Stimulated activated CD4-positive, alpha-beta T cell treated with anti-CD3 and anti-CD28 coated beads, Interleukin-4, amount 100 ng/mL, for 4 hours (primary cell): ENCODE data around the gene COL19A1.
"Not testable (repeated sequence)": the region's sequence is repeated elsewhere in the genome, so short reads cannot be mapped to it uniquely, and the experiment has no call there.

Experiments
- DNase-seq, 2 experiments: peaks; one replicate each; pipeline ENCODE4 v3.0.0-alpha.2; 2020

Gene COL19A1

GRCh38 chr6:69913361-69913760 is 47.0 kb downstream of the COL19A1 start:
- no peak for DNase-seq

DNA sequence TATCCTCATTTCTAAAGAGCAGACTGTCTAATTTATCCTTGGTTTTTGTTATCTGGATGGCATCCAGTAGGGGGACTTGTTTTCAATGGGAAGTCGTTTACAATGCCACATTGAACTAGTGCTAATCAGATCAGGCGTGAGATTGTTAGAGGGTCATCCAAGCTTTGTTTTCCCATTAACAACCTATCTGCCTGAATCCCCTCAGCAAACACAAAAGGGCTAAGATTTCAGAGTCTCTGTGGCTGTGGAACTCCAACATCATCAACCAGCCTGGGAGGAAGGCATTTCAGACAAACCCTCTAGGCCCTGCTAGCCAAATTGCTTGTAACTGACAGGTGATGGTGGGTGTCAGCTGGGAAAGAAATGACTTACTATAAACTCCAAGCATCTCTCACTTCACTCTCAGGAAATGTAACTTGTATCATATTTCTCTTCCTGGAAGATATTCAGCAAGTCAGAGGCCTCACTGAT is 47.7 kb downstream of the COL19A1 start:
- DNase-seq, result no peak

GRCh38 chr6:69915346-69915745 is 49.0 kb downstream of the COL19A1 start:
- no peak for DNase-seq

DNA sequence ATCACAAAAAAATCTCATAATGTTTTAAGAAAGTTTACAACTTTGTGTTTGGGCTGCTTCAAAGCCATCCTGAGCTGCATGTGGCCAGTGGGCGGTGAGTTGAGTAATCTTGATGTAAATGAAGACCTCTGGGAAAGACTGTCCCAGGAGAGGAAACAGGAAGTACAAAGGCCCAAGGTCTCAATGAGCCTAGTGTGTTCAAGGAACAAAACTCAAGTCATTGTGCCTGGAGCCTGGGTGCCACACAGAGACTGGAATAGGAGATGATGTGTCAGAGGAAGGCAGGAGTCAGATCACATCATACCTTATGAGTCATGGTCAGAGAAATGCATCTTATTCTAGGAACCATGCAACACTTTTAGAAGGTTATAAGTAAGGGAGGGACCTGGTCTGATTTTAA is 51.5 kb downstream of the COL19A1 start:
- DNase-seq, result no peak

DNA sequence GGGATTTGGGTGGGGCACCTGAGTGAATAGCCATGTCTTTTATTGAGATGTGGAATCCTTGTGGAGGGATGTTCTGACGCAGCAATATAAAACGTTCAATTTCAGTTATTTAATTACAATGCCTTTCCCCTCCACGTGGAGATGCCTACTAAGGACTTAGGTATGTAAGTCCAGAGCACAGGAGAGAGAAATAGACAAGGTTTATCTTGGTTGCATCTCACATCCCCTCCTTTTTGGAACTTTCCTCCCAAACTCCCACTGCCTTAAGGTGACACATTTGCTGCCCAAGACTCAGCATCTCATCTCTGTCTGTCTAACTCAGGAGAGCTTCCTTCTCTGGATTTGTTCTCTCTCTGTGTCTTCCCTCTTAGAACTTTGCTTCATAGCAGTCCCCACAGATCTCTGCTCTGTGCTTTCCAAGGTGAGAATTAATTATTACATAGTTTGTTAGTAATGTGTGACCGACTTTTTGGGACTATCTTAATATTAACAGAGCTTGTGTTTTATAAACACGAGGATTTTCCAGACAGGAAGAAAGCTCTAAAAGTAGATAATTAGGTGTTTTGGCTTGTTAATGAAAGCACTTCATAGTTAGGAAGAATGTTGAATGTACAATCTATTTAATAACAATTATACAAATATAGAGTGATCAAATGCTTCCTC is 52.6 kb downstream of the COL19A1 start:
- DNase-seq, result no peak

- DNase-seq, result not testable (repeated sequence)
Observed at GRCh38 chr6:69921066-69921465, 54.7 kb downstream of the COL19A1 start.

GRCh38 chr6:69921611-69922010 is 55.3 kb downstream of the COL19A1 start:
- not testable (repeated sequence) for DNase-seq

GRCh38 chr6:69926745-69927144 is 60.4 kb downstream of the COL19A1 start:
- no peak for DNase-seq

DNA sequence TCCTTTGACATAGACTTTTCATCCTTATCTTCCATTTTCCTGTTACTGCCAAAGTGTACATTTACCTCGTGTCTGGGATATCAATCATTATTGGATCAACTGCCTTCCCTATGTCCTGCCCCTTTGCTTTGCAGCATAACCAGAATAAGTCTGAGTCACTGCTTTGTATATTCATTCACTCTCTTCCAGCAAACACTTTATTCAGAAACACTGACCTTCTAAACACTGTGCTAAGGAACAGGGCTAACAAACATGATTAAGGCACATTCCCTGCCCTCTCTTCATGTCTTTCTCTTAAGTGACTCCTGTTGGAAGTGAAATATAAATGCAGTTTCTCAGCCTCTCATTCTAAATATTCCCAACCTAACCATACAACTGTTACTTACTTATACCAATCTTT is 66.9 kb downstream of the COL19A1 start:
- no peak for DNase-seq

DNA sequence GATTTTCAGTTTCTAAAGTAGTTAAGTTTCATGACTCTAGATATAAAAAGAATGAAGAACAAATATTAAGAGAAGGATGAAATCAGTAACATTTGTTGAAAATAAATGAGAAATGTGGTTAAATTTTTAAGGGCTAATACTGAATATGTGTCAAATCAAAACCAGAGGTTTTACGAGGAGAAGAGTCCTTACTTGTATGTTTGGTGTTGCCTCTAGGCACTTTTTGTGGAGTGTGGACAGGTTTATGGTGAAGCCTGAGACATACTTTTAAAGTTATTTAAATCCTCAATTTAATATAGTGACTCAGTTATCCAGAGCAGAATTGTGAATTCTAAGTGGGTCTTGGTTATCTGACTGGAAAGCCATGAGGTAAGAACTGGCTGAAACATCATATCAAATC is 68.7 kb downstream of the COL19A1 start:
- no peak for DNase-seq

DNA sequence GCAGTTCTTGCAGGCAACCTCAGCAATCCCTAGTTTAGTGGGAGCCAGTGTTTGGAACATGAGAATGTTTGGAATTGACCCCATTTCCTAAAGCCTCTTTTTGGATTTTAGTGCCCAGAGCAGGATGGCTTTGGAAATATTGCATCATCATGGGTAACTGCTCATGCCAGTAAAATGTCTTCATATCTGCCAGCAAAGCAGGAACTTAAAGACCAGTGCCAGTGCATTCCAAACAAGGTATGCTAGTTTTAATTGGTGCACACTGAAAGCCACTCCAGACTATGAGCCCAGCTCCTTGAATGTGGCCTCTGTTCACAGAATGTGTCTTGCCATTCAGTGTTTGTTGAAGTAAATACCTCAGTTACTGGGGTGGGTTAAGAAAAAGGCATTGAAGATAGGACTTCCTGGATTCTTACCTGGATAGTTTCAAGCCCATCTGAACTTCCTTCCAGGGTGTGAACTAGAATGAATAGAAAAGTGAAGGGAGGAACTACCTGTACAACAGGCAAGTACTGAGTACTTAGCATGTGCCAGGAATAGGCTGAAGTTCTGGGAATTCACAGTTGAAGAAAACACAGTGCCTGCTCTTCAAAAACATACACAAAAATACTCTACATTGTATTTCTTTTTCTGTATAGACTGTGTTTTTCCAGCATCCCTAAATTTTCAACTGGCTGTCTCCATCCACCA is 70.5 kb downstream of the COL19A1 start:
- no peak for DNase-seq

DNA sequence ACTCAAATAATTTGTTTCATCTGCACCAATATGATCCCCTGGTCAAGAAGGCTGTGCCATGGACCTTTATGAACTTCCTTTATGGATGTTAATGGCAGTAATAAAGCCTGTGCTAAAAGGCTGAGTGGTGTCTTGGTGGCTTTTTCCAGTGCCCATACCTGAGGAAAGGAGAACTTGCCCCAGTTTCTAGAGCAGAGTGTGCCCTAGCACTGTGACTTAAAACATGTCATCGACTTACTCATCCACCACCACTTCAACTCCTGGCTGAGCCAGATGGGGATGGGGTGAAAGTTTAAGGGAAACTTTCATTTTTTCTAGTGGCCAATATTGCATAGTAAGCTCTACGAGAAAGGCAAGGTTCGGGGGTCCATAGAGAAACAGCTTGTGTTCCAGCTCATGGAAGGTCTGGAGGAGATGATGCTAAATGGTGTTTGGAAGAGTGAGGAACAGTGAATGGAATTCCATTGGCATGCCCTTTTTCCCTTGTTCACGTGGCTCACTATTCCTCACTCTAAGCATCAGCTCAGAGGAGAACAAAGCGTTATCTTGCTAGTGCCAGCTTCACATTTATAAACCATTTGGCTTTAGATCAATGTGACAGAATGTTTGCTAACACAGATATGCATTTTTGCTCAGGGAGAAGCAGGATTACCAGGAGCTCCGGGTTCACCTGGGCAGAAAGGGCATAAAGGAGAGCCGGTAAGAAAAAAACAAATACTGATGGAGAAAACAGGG is 71.2 kb downstream of the COL19A1 start:
- DNase-seq, result no peak

DNA sequence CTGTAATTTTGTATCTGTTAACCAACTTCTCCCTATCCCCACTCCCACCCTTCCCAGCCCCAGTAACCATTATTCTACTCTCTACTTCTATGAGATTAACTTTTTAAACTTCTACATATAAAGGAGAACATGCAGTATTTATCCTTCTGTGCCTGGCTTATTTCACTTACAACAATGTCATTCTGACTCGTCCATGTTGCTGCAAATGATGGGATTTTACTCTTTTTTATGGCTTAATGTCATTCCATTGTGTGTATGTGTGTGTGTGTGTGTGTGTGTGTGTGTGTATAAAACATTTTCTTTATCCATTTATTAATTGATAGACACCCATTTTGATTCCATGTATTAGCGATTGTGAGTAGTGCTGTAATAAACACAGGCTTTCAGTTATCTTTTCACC is 76.1 kb downstream of the COL19A1 start:
- no peak for DNase-seq

DNA sequence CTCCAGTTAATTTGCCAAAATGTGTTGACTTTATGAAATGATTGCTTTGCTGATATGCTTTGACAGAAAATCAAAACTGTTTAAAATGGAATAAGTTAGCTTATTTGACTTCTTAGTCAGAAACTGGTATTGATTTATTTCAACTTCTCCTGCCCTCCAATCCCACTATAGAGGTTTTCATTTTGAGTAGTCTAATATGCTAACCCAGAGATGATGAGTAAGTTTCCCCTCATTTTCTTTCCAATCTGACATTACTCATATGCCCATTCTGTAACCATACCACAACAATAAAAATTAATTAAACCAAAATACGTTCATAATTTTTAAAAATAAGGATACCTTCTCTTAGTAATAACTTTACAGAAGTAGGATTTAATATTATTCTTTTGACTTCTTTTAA is 78.8 kb downstream of the COL19A1 start:
- no peak for DNase-seq

DNA sequence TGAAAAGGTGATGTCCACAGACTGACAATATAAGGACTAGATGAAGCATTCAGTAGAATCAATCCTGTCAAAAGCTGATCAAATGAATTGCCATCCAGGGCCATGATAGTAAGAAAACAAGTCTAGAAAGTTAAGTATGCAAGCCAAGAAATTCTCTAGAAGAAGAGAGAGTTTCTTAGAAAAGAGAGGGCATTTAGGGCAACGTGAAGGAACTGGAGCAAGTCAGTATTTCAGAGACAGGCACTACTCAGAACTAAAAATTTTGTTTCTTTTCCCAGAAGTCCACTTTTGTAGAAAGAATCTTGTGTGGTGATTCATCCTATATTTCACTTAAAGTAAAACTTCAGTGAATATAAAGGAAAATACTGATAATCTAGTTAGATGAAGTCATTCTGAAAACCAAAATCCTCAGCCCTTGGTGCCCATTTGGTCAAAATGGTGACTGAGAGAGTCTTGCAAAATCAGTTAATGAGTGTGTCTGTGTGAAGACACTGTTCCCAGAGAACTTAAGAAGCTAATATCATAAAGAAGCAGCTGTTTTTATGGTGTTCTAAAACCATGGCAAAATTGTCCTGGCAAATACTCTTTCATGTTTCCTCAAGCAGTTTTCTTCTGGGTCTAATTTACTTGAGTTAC is 82.2 kb downstream of the COL19A1 start:
- DNase-seq, result no peak

- DNase-seq, result no peak
Observed at GRCh38 chr6:69953491-69953890, 87.1 kb downstream of the COL19A1 start.

DNA sequence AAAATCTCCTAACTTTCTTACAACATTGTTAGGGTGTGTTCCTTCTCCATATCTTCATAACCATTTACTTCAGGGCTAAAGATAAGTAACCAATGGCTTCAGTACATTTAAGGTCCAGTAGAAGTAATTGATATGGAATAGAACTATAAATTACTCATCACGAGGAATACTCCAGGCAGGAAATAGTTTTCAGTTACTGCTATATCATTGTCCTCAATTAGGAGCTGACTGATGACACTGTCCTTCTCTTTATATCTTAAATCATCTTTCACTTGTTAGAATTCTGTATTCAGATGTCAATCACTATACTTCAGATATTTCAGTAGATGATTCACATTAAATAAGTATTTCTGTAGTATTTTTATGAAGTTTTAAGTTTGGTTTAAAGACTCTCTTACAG is 88.4 kb downstream of the COL19A1 start:
- DNase-seq, result no peak

DNA sequence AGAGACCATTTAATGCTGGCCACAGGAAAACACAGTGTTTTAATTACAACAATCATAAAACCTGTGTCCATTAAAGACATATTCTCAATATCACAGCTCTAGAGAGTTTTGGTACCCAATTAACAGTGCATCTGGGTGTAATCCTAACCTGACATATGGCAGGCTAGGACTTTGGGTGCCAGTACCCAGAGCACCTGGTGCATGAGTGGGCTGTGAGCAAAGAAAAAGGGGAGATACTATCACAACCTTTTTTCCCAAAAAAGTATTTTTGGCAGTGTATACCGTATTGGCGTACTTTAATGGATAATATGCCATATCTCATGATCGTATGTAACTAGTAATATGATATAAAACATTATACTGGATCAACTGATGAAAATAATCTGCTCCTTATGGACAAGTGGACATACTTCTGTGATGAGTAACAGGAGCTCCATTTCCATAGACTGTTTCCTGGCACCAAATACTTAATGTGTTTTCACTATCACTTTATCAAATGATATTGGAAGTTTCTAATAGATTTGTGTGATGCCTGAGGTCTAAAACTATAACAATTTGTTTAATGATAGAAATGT is 91.7 kb downstream of the COL19A1 start:
- DNase-seq, result no peak

DNA sequence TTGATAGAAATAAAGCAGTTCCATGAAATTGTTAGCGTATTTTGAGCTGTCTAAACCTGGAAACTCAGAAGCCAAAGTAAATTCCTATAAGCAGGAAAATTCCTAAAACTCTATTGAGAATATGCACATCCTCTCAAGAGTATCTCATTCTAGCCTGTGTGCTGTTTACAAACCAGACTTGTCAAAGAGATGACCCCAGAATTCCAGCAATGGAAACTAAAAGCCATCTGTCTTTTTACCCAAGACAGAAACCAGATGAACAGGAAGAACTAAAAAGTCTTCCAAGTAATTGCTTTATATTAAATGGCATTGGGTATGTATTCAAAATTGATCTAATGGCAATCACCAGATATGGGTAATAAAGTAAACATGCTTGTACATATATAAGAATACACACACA is 92.6 kb downstream of the COL19A1 start:
- DNase-seq, result no peak

DNA sequence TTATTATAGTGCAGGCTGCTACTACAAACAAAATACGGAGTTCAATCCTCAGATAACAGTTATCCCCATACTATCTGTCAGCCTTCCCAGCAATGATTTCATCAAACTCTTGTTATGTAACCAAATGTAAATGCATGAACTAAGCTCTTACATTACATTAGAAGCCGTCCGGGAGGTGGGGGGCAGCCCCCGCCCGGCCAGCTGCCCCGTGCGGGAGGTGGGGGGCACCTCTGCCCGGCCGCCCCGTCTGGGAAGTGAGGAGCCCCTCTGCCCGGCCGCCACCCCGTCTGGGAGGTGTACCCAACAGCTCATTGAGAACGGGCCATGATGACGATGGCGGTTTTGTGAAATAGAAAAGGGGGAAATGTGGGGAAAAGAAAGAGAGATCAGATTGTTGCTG is 99.6 kb downstream of the COL19A1 start:
- DNase-seq, result not testable (repeated sequence)

DNA sequence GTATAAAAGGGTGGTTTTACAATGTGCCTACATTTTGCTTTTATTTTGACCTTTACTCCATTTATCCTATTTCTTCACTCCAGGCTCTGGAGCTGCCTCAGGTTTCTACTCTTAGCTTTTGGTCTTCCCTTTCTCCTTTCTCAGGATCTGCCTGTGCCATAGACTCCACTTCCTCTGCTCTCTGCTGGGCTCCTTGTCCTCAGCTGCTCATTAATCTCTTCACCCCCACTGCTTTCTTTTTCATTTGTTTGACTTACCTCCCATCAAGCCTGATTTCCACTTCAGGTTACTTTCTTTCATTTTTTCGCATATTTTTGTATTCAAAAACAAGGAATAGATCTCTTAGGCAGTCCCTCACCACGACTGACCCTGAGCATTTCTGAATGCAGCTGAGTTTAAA is 106.8 kb downstream of the COL19A1 start:
- no peak for DNase-seq

DNA sequence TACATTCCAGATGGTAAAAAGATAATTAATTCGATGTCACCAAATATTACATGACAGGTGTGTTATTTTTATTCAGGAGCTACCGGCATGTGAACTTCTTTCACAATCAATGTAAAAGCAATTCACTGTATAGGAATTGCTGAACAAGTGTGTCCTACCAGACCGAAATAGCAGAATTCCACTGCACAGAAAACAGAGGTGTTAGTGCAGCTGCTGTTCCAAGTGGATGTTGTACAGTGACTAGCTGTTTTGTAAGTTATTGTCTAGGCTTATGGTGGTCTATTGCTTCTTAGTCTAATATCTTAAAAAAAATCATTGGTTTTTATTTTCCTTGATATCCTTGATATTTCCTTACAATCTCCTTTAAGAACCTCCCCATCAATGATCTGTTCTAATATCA is 107.4 kb downstream of the COL19A1 start:
- no peak for DNase-seq

DNA sequence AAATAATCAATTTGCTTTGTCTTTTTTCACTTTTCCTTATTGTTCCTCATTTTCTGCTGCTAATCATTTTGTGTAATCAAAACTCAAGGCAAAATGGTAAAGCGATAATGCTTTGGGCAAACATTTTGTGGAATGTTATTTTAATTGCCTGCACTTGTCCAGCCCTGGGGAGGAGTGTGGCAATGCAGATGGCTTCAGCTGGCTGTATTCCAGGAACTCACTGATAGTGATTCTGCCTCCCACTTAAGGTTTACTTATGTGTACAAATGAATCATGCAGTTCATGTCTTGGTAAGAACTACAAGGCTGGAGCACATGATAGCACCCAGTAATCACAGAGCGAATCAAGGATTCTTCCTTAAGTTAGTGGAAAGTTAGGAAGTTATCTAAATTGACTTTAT is 107.8 kb downstream of the COL19A1 start:
- no peak for DNase-seq
